ENCODE results near the gene SPTBN1.

DNA sequence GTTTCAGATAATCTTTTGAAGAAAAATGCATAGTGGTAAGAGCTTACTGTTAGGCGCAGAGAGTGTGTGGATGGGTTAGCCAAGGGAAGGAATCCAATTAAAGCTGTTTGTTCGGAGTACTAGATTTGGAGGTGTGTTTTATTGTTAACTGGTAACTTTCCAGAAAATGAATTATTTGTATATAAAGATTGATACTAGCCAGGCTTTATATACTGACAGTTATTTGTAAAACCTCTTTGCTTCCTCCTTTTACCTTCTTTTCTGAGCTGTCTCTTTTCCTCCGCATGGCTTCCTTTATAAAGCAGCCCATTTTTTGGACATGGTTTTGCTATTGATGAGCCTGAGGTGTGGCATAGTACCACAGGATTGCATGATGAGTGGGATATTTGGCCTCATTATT lies 25.6 kb downstream of the SPTBN1 start:
- no peak for TF ChIP-seq CTCF (conservative IDR thresholded peaks at IDR 0.05; ENCODE audit: low read length)
- no peak for TF ChIP-seq EZH2phosphoT487 (IDR thresholded peaks at IDR 0.05; ENCODE audit: borderline replicate concordance, low read depth, low read length)

Measured in OCI-LY7 (cell line).